KBM-7 (cell line): ENCODE results near the gene PPCDC.

Experiments
- DNase-seq: peaks from one replicate; pipeline ENCODE4 v3.0.0-alpha.2; 2015
- in situ Hi-C: fragments of 300-500 bp; cut with MboI; formaldehyde crosslinking; loops from 2 replicates; pipeline ENCODE4 v1.14.3; 2020; ENCODE audit warnings: low sequenced_read_pairs, low pct_unique_long_range_greater_than_20kb, mixed read lengths

The PPCDC gene

GRCh38 chr15:75007216-75007615 is 16.2 kb upstream of the PPCDC start:
- in situ Hi-C loops, result loop anchor here (25.0 kb wide), 1 partner anchor 655 kb away; no protein-coding TSS in a partner anchor
- DNase-seq, result peak; percentile 50

GRCh38 chr15:75008221-75008625 is 15.2 kb upstream of the PPCDC start:
- DNase-seq, result peak; percentile 70
- in situ Hi-C loops, result loop anchor here (25.0 kb wide), 1 partner anchor 654 kb away; no protein-coding TSS in a partner anchor

GRCh38 chr15:75008629-75009326 is 14.6 kb upstream of the PPCDC start:
- peak; percentile 78 for DNase-seq
- in situ Hi-C loops, result loop anchor here (25.0 kb wide), 1 partner anchor 654 kb away; no protein-coding TSS in a partner anchor

GRCh38 chr15:75016431-75016830 is 7.0 kb upstream of the PPCDC start:
- in situ Hi-C loops, result loop anchor here (25.0 kb wide), 1 partner anchor 646 kb away; no protein-coding TSS in a partner anchor
- DNase-seq, result no peak

- no peak for DNase-seq
- in situ Hi-C loops, result loop anchor here (25.0 kb wide), 1 partner anchor 642 kb away; no protein-coding TSS in a partner anchor
Measured at GRCh38 chr15:75019916-75020315, 3.5 kb upstream of the PPCDC start.

- no peak for DNase-seq
- in situ Hi-C loops, result loop anchor here (25.0 kb wide), 1 partner anchor 641 kb away; no protein-coding TSS in a partner anchor
Measured at GRCh38 chr15:75021341-75021740, 2.0 kb upstream of the PPCDC start.

- no peak for DNase-seq
- in situ Hi-C loops, result loop anchor here (25.0 kb wide), 1 partner anchor 640 kb away; no protein-coding TSS in a partner anchor
Measured at GRCh38 chr15:75022783-75023180, 608 bp upstream of the PPCDC start.

GRCh38 chr15:75023872-75024636 is 664 bp downstream of the PPCDC start:
- peak; percentile 89 for DNase-seq
- in situ Hi-C loops, result loop anchor here (25.0 kb wide), 1 partner anchor 638 kb away; no protein-coding TSS in a partner anchor

- peak; percentile 72 for DNase-seq
- in situ Hi-C loops, result no loop called here
Measured at GRCh38 chr15:75025107-75025506, 1.7 kb downstream of the PPCDC start.

GRCh38 chr15:75025548-75026260 is 2.3 kb downstream of the PPCDC start:
- in situ Hi-C loops, result no loop called here
- no peak for DNase-seq

- in situ Hi-C loops, result no loop called here
- no peak for DNase-seq
Measured at GRCh38 chr15:75027551-75027950, 4.2 kb downstream of the PPCDC start.

- in situ Hi-C loops, result no loop called here
- DNase-seq, result no peak
Measured at GRCh38 chr15:75028991-75029377, 5.6 kb downstream of the PPCDC start.

GRCh38 chr15:75029378-75030022 is 6.1 kb downstream of the PPCDC start:
- DNase-seq, result peak; percentile 100
- in situ Hi-C loops, result no loop called here

- DNase-seq, result no peak
- in situ Hi-C loops, result no loop called here
Measured at GRCh38 chr15:75030023-75030413, 6.6 kb downstream of the PPCDC start.

- in situ Hi-C loops, result no loop called here
- no peak for DNase-seq
Measured at GRCh38 chr15:75030424-75030823, 7.0 kb downstream of the PPCDC start.

- peak; percentile 72 for DNase-seq
- in situ Hi-C loops, result no loop called here
Measured at GRCh38 chr15:75031848-75032247, 8.5 kb downstream of the PPCDC start.

- DNase-seq, result no peak
- in situ Hi-C loops, result no loop called here
Measured at GRCh38 chr15:75032395-75032794, 9.0 kb downstream of the PPCDC start.

GRCh38 chr15:75033809-75034208 is 10.4 kb downstream of the PPCDC start:
- DNase-seq, result no peak
- in situ Hi-C loops, result no loop called here

GRCh38 chr15:75034615-75035014 is 11.2 kb downstream of the PPCDC start:
- in situ Hi-C loops, result no loop called here
- DNase-seq, result peak; percentile 87
